GM12878 (cell line): ENCODE results near the gene LIN7B. TPM values are rescaled to one million over a fixed set of nuclear protein-coding genes. Genes with fewer than 3 reads are reported as not detected.

Source experiments
- ATAC-seq: fragments of 200-7000 bp; cut with Tn5 transposase; 3 replicates; pipeline ENCODE4 v1.9.1; 2020; ENCODE audit warnings: mild to moderate bottlenecking, moderate library complexity
- BruUV-seq: library from RNA; stranded (reverse); fragments of 400-500 nt; replicated peaks from 2 replicates; lab custom pipeline; 2021; lab: Mats Ljungman, UMichigan
- CTCF ChIA-PET: fragments of 300-600 bp; sonication (Branson Sonifier 250); formaldehyde crosslinking; extraction: SDS; loops from one replicate; lab custom pipeline; 2021; ENCODE audit warnings: inconsistent platforms; lab: Yijun Ruan, JAX
- POLR2A ChIA-PET: fragments of 350-600 bp; formaldehyde crosslinking; extraction: SDS; loops from one replicate; lab custom pipeline; 2021; ENCODE audit warnings: inconsistent platforms; lab: Charles Lee
- RAD21 ChIA-PET: fragments of 300-600 bp; sonication (Branson Sonifier 250); formaldehyde crosslinking; loops from one replicate; lab custom pipeline; 2023; ENCODE audit warnings: antibody characterized with exemption; ENCODE audit not compliant: unreplicated experiment; lab: Charles Lee
- SMC1A ChIA-PET: fragments of 300-600 bp; sonication (Branson Sonifier 250); formaldehyde crosslinking; loops from one replicate; lab custom pipeline; 2023; ENCODE audit not compliant: unreplicated experiment, uncharacterized antibody; lab: Charles Lee
- DNase-seq: peaks from one replicate; pipeline ENCODE4 v3.0.0-alpha.2; 2011; ENCODE audit warnings: low read depth, low spot score
- FAIRE-seq: peaks from 3 replicates; lab custom pipeline; 2011; peaks lifted over from hg19 to GRCh38; lab: Jason Lieb, UNC
- H2AFZ ChIP-seq: 2 replicates; pipeline ENCODE4 v1.6.0; 2011; ENCODE audit warnings: low read depth, low read length, control low read depth; ENCODE audit not compliant: control insufficient read depth
- H3K27ac ChIP-seq: 2 replicates; pipeline ENCODE4 v1.5.1; 2011; ENCODE audit warnings: control low read depth; ENCODE audit not compliant: control insufficient read depth, insufficient read depth
- H3K27me3 ChIP-seq, 2 experiments: replicated peaks in 1 of 2; 2 replicates each; pipeline versions ENCODE4 v1.6.0 to v1.6.1; 2011; ENCODE audit warnings: low read length in 1 of 2; ENCODE audit not compliant: control insufficient read depth in 2 of 2, insufficient read depth in 2 of 2
- H3K36me3 ChIP-seq, 2 experiments: 2 replicates each; pipeline ENCODE4 v1.5.1; 2011; ENCODE audit warnings: low read length in 1 of 2; ENCODE audit not compliant: control insufficient read depth in 2 of 2, insufficient read depth in 2 of 2
- H3K4me1 ChIP-seq: 2 replicates; pipeline ENCODE4 v1.6.1; 2011; ENCODE audit warnings: mild to moderate bottlenecking, low read length, moderate library complexity, mixed read lengths; ENCODE audit not compliant: control insufficient read depth, insufficient read depth
- H3K4me2 ChIP-seq: 2 replicates; pipeline ENCODE4 v1.6.0; 2011; ENCODE audit warnings: control low read depth; ENCODE audit not compliant: control insufficient read depth, insufficient read depth
- H3K4me3 ChIP-seq: fragments of 200-600 bp; sonication (generic); 2 replicates; pipeline ENCODE4 v1.5.1; 2016
- H3K79me2 ChIP-seq: 2 replicates; pipeline ENCODE4 v1.6.0; 2011; ENCODE audit warnings: low read length; ENCODE audit not compliant: control insufficient read depth, insufficient read depth
- H3K9ac ChIP-seq: 2 replicates; pipeline ENCODE4 v1.8.0; 2011; ENCODE audit warnings: low read length, control low read depth, mixed read lengths; ENCODE audit not compliant: control insufficient read depth, insufficient read depth
- H3K9me3 ChIP-seq: replicated peaks from 3 replicates; pipeline ENCODE4 v1.5.1; 2011; ENCODE audit warnings: mild to moderate bottlenecking, low read length; ENCODE audit not compliant: control insufficient read depth, insufficient read depth
- H4K20me1 ChIP-seq: 2 replicates; pipeline ENCODE4 v1.6.0; 2011; ENCODE audit not compliant: control insufficient read depth, insufficient read depth
- ATF2 ChIP-seq: IDR thresholded peaks from 2 replicates; pipeline ENCODE4 v1.6.1; 2012; ENCODE audit warnings: low read length, inconsistent platforms
- CHD1 ChIP-seq: IDR thresholded peaks from 2 replicates; pipeline ENCODE4 v1.6.1; 2012; ENCODE audit warnings: low read depth, low read length, improper control_type of control experiment
- CREM ChIP-seq: IDR thresholded peaks from 2 replicates; pipeline ENCODE4 v1.6.1; 2014; ENCODE audit warnings: antibody characterized with exemption, low read depth
- EGR1 ChIP-seq, 2 experiments: IDR thresholded peaks; 1 replicate in 1 of 2; 2 replicates in 1 of 2; pipeline ENCODE4 v1.6.1; 2011 to 2012; ENCODE audit warnings: low read depth in 2 of 2, low read length in 2 of 2, borderline replicate concordance in 1 of 2, mild to moderate bottlenecking in 1 of 2, moderate library complexity in 1 of 2
- ETV6 ChIP-seq, 2 experiments: fragments of 450-650 bp in 1 of 2; IDR thresholded peaks in 1 of 2; conservative IDR thresholded peaks in 1 of 2; 2 replicates each; pipeline ENCODE4 v1.6.1; 2014; ENCODE audit warnings: antibody characterized with exemption in 1 of 2, borderline replicate concordance in 1 of 2, low read depth in 1 of 2, mild to moderate bottlenecking in 1 of 2, moderate library complexity in 1 of 2
- HDAC2 ChIP-seq: fragments of 200-600 bp; sonication (generic); IDR thresholded peaks from 2 replicates; pipeline ENCODE4 v1.6.1; 2017
- HDGF ChIP-seq: fragments of 450-650 bp; IDR thresholded peaks from 2 replicates; pipeline ENCODE4 v1.6.1; 2016; ENCODE audit warnings: antibody characterized with exemption
- MEF2A ChIP-seq: IDR thresholded peaks from 2 replicates; pipeline ENCODE4 v1.6.1; 2011; ENCODE audit warnings: low read depth, mild to moderate bottlenecking, low read length, moderate library complexity; ENCODE audit not compliant: insufficient read depth
- MYC ChIP-seq: IDR thresholded peaks from 2 replicates; pipeline ENCODE4 v1.6.1; 2011; ENCODE audit warnings: mild to moderate bottlenecking, low read length, moderate library complexity, inconsistent platforms; ENCODE audit not compliant: insufficient read depth, insufficient replicate concordance, insufficient read length, severe bottlenecking
- REST ChIP-seq: IDR thresholded peaks from 2 replicates; pipeline ENCODE4 v1.6.1; 2012; ENCODE audit warnings: mild to moderate bottlenecking, low read depth, low read length
- WRNIP1 ChIP-seq: IDR thresholded peaks from 2 replicates; pipeline ENCODE4 v1.6.1; 2011; ENCODE audit warnings: low read depth, low read length, improper control_type of control experiment, borderline replicate concordance
- ZNF592 ChIP-seq: fragments of 450-650 bp; IDR thresholded peaks from 2 replicates; pipeline ENCODE4 v1.6.1; 2017; ENCODE audit warnings: mild to moderate bottlenecking, moderate library complexity
- WGBS: methylation state at CpG from one replicate; pipeline ENCODE4 v1.1.6; 2016; ENCODE audit warnings: low lambda C conversion rate; ENCODE audit not compliant: insufficient replicate concordance, insufficient coverage; ENCODE audit errors: missing lambda C conversion rate; 5-methylcytosine and 5-hydroxymethylcytosine counted together
- in situ Hi-C: fragments of 300-500 bp; cut with MboI; formaldehyde crosslinking; loops from 9 replicates; pipeline ENCODE4 v1.14.3; 2018; ENCODE audit warnings: mixed read lengths
- intact Hi-C: fragments of 100-400 bp; cut with micrococcal nuclease; formaldehyde crosslinking; loops from one replicate; pipeline ENCODE4 v1.14.2; 2022; ENCODE audit not compliant: unreplicated experiment
- polyA plus RNA-seq, 11 experiments: library from polyadenylated mRNA; depleted of rRNA in 4 of 11; unstranded in 6 of 11; stranded (reverse) in 5 of 11; fragments of >200 nt; fragmentation: Nextera tagmentation in 4 of 11; fragmentation: Illumina TruSeq in 1 of 11; extraction: Ambion mirVana in 4 of 11; extraction: Trizol in 1 of 11; gene quantifications; 1 replicate in 1 of 11; 2 replicates in 10 of 11; pipeline versions ENCODE4 v1.2.1 to v1.2.3, GENCODE V29; 2011 to 2016; ENCODE audit warnings: inconsistent platforms in 2 of 11, missing spikeins in 2 of 11, low read depth in 1 of 11
- total RNA-seq, 4 experiments: library from RNA; depleted of rRNA in 3 of 4; stranded (reverse); fragments of >200 nt in 3 of 4; fragmentation: Illumina TruSeq in 1 of 4; extraction: Trizol in 1 of 4; gene quantifications; 2 replicates each; pipeline versions ENCODE4 v1.2.1 to v1.2.3, GENCODE V29; 2013 to 2021

LIN7B gene
- total and polyA plus RNA-seq, 10 of the 15 experiments (the other 5 are each of a cell fraction or from before 2014, with no cell fraction given), result 0.15 to 3.5 (median 1.6) TPM; not detected in 2

- H3K27me3 ChIP-seq, result peaks cover 2 to 23% of the 10 kb centered on the region in 2 experiments
- H3K4me1 ChIP-seq, result peaks cover 10% of the 10 kb centered on the region
- no peaks in the 10 kb centered on the region for H4K20me1 ChIP-seq
- H3K27ac ChIP-seq, result no peak overlapping the region
- RAD21 ChIA-PET, result no interaction called here
- H3K79me2 ChIP-seq, result no peaks in the 10 kb centered on the region
- H3K9me3 ChIP-seq, result peaks cover 4% of the 10 kb centered on the region; the same call in 2 of the 3 replicates
- 57% methylated on average over 6 of the region's 6 CpGs for WGBS
- no peak overlapping the region for H3K4me2 ChIP-seq
- in situ Hi-C loops (no loop called here), intact Hi-C loops (no loop called here)
- no TSS peak for BruUV-seq
- ATAC-seq, result no peak
- CTCF ChIA-PET, result no interaction called here
- SMC1A ChIA-PET, result no interaction called here
- DNase-seq, result no peak
- no peak overlapping the region for H3K9ac ChIP-seq
- no peak for FAIRE-seq
- no peaks in the 10 kb centered on the region for H3K36me3 ChIP-seq
- no peak overlapping the region for H3K4me3 ChIP-seq
- POLR2A ChIA-PET, result no interaction called here
- H2AFZ ChIP-seq, result no peak overlapping the region
- TF ChIP-seq REST (no peak), MEF2A (no peak), HDGF (no peak), CREM (no peak), MYC (no peak), EGR1 (IDR thresholded peaks at IDR 0.05; ENCODE audit: borderline replicate concordance in 1 of 2, low read depth in 2 of 2, low read length in 2 of 2) (no peak), WRNIP1 (no peak), ETV6 (conservative IDR thresholded peaks at IDR 0.05 in 1 of 2, IDR thresholded peaks at IDR 0.05 in 1 of 2; ENCODE audit: borderline replicate concordance in 1 of 2, low read depth in 1 of 2) (no peak), ZNF592 (no peak), HDAC2 (no peak), CHD1 (no peak), ATF2 (no peak)
Measured at GRCh38 chr19:49154279-49154678, 40.1 kb downstream of the LIN7B start.
